Lower lobe of right lung (tissue), 2 donors: ENCODE results near the gene HERC3. TPM values are rescaled to one million over a fixed set of nuclear protein-coding genes. Genes with fewer than 3 reads are reported as not detected.

Experiments
- ATAC-seq, 2 donors: fragments of 200-7000 bp; cut with Tn5 transposase; one replicate each; pipeline ENCODE4 v1.9.1; 2020 to 2022; ENCODE audit warnings: mild to moderate bottlenecking in 2 of 2, moderate library complexity in 2 of 2
- DNase-seq: peaks from one replicate; pipeline ENCODE4 v3.0.0-alpha.2; 2020
- H3K27ac ChIP-seq: fragments of 200-600 bp; one replicate; pipeline ENCODE4 v1.8.0; 2022
- H3K27me3 ChIP-seq: fragments of 200-600 bp; one replicate; pipeline ENCODE4 v1.8.0; 2022; ENCODE audit warnings: low read depth
- H3K36me3 ChIP-seq: fragments of 200-600 bp; one replicate; pipeline ENCODE4 v1.8.0; 2022; ENCODE audit warnings: mild to moderate bottlenecking
- H3K4me1 ChIP-seq: fragments of 200-600 bp; one replicate; pipeline ENCODE4 v1.8.0; 2022
- H3K4me3 ChIP-seq: fragments of 200-600 bp; one replicate; pipeline ENCODE4 v1.8.0; 2022; ENCODE audit warnings: mild to moderate bottlenecking
- H3K9me3 ChIP-seq: fragments of 200-600 bp; one replicate; pipeline ENCODE4 v1.8.0; 2022
- intact Hi-C: fragments of 100-400 bp; cut with DNase I; formaldehyde crosslinking; loops from one replicate; pipeline ENCODE4 v1.11.0; 2022
- total RNA-seq: library from RNA; stranded (reverse); fragmentation: NEBNext Ultra II Directional; extraction: Animal tissue kit (Norgen Biotek cat#: 25700); gene quantifications from one replicate; pipeline ENCODE4 v1.2.1, GENCODE V29; 2021
- TF ChIP-seq, protein P1 (sequence below): fragments of 200-600 bp; IDR thresholded peaks from one replicate; pipeline ENCODE4 v1.8.0; 2022; ENCODE audit warnings: antibody characterized with exemption, mild to moderate bottlenecking
- donor health status: DM: no; HTN: yes; CAD: no; lungs with severe emphysema.

HERC3 gene
- total RNA-seq, 1 donor from 2014 or later, result 54.1 TPM

DNA sequence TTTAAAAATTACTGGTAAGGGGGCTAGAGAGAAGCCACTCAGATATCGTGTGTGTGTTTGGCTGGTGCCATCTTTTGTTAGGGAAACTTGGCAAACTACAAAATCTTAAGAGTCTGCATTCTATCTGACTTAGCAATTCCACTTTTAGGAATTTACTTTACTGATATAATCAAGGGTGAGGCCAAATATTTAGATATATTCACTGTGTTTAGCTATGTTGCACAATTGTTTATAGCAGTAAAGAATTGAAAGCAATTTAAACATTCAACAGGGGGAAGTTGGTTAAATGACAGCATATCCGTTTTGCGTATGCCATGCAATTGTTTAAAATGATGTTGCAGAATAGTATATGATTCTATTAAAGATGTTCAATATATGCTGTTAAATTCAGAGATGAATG lies 6.4 kb upstream of the HERC3 start:
- no peaks in the 10 kb centered on the region for H3K9me3 ChIP-seq
- H3K27me3 ChIP-seq, result no peaks in the 10 kb centered on the region
- H3K27ac ChIP-seq, result no peak overlapping the region
- DNase-seq, result no peak
- no peak for ATAC-seq
- no peak overlapping the region for H3K4me3 ChIP-seq
- TF ChIP-seq, protein P1, sequence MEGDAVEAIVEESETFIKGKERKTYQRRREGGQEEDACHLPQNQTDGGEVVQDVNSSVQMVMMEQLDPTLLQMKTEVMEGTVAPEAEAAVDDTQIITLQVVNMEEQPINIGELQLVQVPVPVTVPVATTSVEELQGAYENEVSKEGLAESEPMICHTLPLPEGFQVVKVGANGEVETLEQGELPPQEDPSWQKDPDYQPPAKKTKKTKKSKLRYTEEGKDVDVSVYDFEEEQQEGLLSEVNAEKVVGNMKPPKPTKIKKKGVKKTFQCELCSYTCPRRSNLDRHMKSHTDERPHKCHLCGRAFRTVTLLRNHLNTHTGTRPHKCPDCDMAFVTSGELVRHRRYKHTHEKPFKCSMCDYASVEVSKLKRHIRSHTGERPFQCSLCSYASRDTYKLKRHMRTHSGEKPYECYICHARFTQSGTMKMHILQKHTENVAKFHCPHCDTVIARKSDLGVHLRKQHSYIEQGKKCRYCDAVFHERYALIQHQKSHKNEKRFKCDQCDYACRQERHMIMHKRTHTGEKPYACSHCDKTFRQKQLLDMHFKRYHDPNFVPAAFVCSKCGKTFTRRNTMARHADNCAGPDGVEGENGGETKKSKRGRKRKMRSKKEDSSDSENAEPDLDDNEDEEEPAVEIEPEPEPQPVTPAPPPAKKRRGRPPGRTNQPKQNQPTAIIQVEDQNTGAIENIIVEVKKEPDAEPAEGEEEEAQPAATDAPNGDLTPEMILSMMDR, result no peak
- peaks cover under 1% of the 10 kb centered on the region for H3K4me1 ChIP-seq
- intact Hi-C loops, result no loop called here
- no peaks in the 10 kb centered on the region for H3K36me3 ChIP-seq

DNA sequence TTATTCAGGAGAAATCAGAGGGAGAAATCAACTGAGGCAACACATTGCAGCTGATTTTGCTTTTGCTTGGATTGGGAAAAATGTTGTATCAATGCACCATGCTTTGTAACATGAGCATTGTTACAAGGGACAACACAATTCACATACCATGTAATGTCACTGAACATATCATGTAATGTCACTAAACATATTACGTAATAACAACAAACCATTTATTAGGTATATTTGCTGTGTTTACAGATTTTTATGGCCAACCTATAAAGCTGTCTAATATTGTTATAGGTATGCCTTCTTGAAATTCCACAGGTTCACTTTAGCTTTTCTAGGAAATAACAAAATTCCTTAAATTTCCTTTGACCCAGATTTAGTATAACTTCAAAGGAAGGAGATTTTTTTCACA lies 5.0 kb upstream of the HERC3 start:
- Histone ChIP-seq H3K4me1 (peaks cover 8% of the 10 kb centered on the region), H3K9me3 (no peaks in the 10 kb centered on the region), H3K4me3 (no peak overlapping the region), H3K27ac (no peak overlapping the region), H3K36me3 (no peaks in the 10 kb centered on the region), H3K27me3 (no peaks in the 10 kb centered on the region)
- TF ChIP-seq, protein P1, result no peak
- intact Hi-C loops, result no loop called here
- DNase-seq (no peak), ATAC-seq (no peak)

GRCh38 chr4:88592600-88593448 lies 544 bp downstream of the HERC3 start:
- peak overlapping the region; percentile 97 for H3K27ac ChIP-seq
- peak; percentile 97 for ATAC-seq
- peaks cover 25% of the 10 kb centered on the region for H3K4me1 ChIP-seq
- H3K36me3 ChIP-seq, result peaks cover 25% of the 10 kb centered on the region
- H3K4me3 ChIP-seq, result peak overlapping the region; percentile 99
- H3K9me3 ChIP-seq, result no peaks in the 10 kb centered on the region
- TF ChIP-seq, protein P1, result no peak
- peak; percentile 91 for DNase-seq
- H3K27me3 ChIP-seq, result no peaks in the 10 kb centered on the region
- intact Hi-C loops, result no loop called here

- Histone ChIP-seq H3K9me3 (no peaks in the 10 kb centered on the region), H3K4me3 (no peak overlapping the region), H3K36me3 (peaks cover 33% of the 10 kb centered on the region), H3K27me3 (no peaks in the 10 kb centered on the region), H3K27ac (no peak overlapping the region), H3K4me1 (peaks cover 44% of the 10 kb centered on the region)
- no peak for DNase-seq
- TF ChIP-seq, protein P1, result no peak
- intact Hi-C loops, result no loop called here
- ATAC-seq, result no peak
Observed at GRCh38 chr4:88597970-88598660, 5.8 kb downstream of the HERC3 start.

- no peaks in the 10 kb centered on the region for H3K27me3 ChIP-seq
- H3K9me3 ChIP-seq, result no peaks in the 10 kb centered on the region
- H3K36me3 ChIP-seq, result peaks cover 33% of the 10 kb centered on the region
- DNase-seq, result no peak
- peak overlapping the region; percentile 2 for H3K4me3 ChIP-seq
- TF ChIP-seq, protein P1, result no peak
- no peak for ATAC-seq
- intact Hi-C loops, result no loop called here
- peaks cover 37% of the 10 kb centered on the region for H3K4me1 ChIP-seq
- peak overlapping the region; percentile 33 for H3K27ac ChIP-seq
Observed at GRCh38 chr4:88599298-88599697, 7.0 kb downstream of the HERC3 start.
